ENCODE results near the gene MAGEB1. TPM values are rescaled to one million over a fixed set of nuclear protein-coding genes. Genes with fewer than 3 reads are reported as not detected.

Gene MAGEB1
- total RNA-seq, 1 experiment from 2014 or later, result 0.17 TPM

DNA sequence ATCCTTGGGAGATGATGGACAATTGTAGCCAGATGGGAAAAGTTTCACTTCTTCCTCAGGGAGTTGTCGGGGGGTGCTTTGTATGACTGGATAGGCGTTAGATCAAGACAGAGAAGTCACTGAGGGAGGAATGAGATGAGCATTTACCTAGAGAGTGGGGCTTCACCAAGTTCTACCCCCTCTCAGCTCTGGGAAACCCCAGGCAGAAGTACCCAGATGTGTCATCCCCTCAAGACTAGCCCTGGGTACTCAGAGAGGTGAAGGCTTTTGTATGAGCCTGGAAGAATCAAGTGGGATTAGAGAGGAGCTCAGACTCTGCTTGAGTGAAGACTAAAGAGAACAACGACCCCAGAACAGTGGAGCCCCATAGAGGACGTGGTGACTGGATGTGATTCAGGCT, 1.9 kb downstream of the MAGEB1 start:
- H3K4me1 Mint-ChIP-seq, result peaks cover 8 to 17% of the 10 kb centered on the region in 2 experiments; a peak in 3 of 4 replicates
- Histone ChIP-seq H2BK15ac (ENCODE audit: low read depth, low read length) (no peak overlapping the region), H3K9me3 (ENCODE audit: control insufficient read depth, low read depth, low read length) (no peaks in the 10 kb centered on the region), H2BK5ac (ENCODE audit: insufficient read length, low read length) (no peak overlapping the region), H3K27ac (ENCODE audit: insufficient read length, low read depth, low read length) (no peak overlapping the region), H2BK12ac (ENCODE audit: insufficient read length, low read depth, low read length) (no peak overlapping the region), H2BK120ac (ENCODE audit: low read depth, low read length, poor library complexity, severe bottlenecking) (no peak overlapping the region), H4K91ac (ENCODE audit: insufficient read length, low read depth, low read length) (no peak overlapping the region), H3K4me1 (ENCODE audit: insufficient read depth, low read length) (no peaks in the 10 kb centered on the region), H3K79me1 (ENCODE audit: insufficient read depth, low read depth, low read length, poor library complexity, severe bottlenecking) (no peaks in the 10 kb centered on the region), H3K79me2 (ENCODE audit: insufficient read depth, low read length) (no peaks in the 10 kb centered on the region), H3K4me2 (ENCODE audit: insufficient read depth, insufficient read length, low read length) (no peak overlapping the region), H3K27me3 (ENCODE audit: insufficient read depth, low read length) (no peaks in the 10 kb centered on the region), H4K20me1 (ENCODE audit: control insufficient read depth, insufficient read depth, insufficient read length) (no peaks in the 10 kb centered on the region), H3K9ac (ENCODE audit: extremely low read depth, insufficient read length, low read length) (no peak overlapping the region), H4K8ac (replicated peaks; ENCODE audit: insufficient read length, low read depth, low read length) (no peak overlapping the region), H2AFZ (ENCODE audit: low read length) (no peak overlapping the region), H3K23me2 (ENCODE audit: insufficient read length, low read depth, low read length, poor library complexity, severe bottlenecking) (no peaks in the 10 kb centered on the region), H2AK5ac (ENCODE audit: insufficient read length, low read length) (no peak overlapping the region), H3K56ac (ENCODE audit: insufficient read length, low read depth, low read length) (no peak overlapping the region), H4K5ac (ENCODE audit: insufficient read length, low read depth, low read length) (no peak overlapping the region), H3K18ac (ENCODE audit: insufficient read length, low read depth, low read length) (no peak overlapping the region), H3K14ac (ENCODE audit: insufficient read depth, low read length) (no peak overlapping the region), H3K23ac (ENCODE audit: insufficient read length, low read depth, low read length) (no peak overlapping the region), H2BK20ac (ENCODE audit: low read depth, low read length, poor library complexity, severe bottlenecking) (no peak overlapping the region), H3K4ac (ENCODE audit: low read depth, low read length) (no peak overlapping the region), H3T11ph (ENCODE audit: low read length) (no peak overlapping the region)
- H3K36me3 Mint-ChIP-seq (ENCODE audit: insufficient read depth in 1 of 3, low read depth in 3 of 3), result peaks cover 0 to 14% (median 1%) of the 10 kb centered on the region in 3 experiments; a peak in 3 of 7 replicates
- no peak for DNase-seq
- WGBS (ENCODE audit: extremely low coverage, insufficient read length, low lambda C conversion rate), result no CpG with 5 or more reads among the region's 4 CpGs
- H3K27ac Mint-ChIP-seq, result no peak overlapping the region
- peaks cover 13 to 79% of the 10 kb centered on the region in 2 experiments; a peak in 4 of 5 replicates for H3K9me3 Mint-ChIP-seq
- TF ChIP-seq, protein P1, sequence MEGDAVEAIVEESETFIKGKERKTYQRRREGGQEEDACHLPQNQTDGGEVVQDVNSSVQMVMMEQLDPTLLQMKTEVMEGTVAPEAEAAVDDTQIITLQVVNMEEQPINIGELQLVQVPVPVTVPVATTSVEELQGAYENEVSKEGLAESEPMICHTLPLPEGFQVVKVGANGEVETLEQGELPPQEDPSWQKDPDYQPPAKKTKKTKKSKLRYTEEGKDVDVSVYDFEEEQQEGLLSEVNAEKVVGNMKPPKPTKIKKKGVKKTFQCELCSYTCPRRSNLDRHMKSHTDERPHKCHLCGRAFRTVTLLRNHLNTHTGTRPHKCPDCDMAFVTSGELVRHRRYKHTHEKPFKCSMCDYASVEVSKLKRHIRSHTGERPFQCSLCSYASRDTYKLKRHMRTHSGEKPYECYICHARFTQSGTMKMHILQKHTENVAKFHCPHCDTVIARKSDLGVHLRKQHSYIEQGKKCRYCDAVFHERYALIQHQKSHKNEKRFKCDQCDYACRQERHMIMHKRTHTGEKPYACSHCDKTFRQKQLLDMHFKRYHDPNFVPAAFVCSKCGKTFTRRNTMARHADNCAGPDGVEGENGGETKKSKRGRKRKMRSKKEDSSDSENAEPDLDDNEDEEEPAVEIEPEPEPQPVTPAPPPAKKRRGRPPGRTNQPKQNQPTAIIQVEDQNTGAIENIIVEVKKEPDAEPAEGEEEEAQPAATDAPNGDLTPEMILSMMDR (conservative IDR thresholded peaks at IDR 0.05), result no peak
- peaks cover 4% of the 10 kb centered on the region; the same call in 1 of the 2 replicates for H3K27me3 Mint-ChIP-seq (ENCODE audit: low read depth)
- no peak overlapping the region for H3K4me3 Mint-ChIP-seq

All from H9 (cell line).